Measurements from ENCODE around the gene ABCF2.

Gene ABCF2

DNA sequence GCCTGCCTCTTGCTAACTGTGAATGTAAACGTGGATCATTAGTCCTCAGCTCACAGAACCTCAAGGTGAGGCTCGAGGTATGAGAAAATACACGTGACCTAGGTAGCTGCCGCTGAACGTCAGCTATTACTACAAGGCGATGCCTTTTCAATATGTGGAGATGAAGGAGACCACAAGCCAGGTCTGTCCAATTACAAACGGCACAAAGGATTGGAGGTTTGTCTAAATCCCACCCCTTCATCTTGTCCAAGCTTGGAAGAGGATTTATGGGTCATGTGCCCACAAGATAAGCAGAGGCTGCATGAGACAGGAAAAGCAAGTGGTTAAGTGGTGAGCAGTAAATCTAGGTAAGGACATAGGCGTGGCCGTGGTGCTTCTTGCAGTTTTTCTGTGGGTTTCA lies 20.1 kb downstream of the ABCF2 start:
- H3K27ac ChIP-seq = no peak overlapping the region
- no peak for TF ChIP-seq CTCF (conservative IDR thresholded peaks at IDR 0.05)

GRCh38 chr7:151205730-151206129 lies 21.3 kb downstream of the ABCF2 start:
- H3K27ac ChIP-seq = no peak overlapping the region
- no peak for TF ChIP-seq CTCF (conservative IDR thresholded peaks at IDR 0.05)

- no peak overlapping the region for H3K27ac ChIP-seq
- TF ChIP-seq CTCF (conservative IDR thresholded peaks at IDR 0.05) = no peak
These were observed 22.5 kb downstream of the ABCF2 start for GRCh38 chr7:151204383-151205032.

GRCh38 chr7:151202836-151203235 lies 24.2 kb downstream of the ABCF2 start:
- no peak overlapping the region for H3K27ac ChIP-seq
- TF ChIP-seq CTCF (conservative IDR thresholded peaks at IDR 0.05) = no peak

DNA sequence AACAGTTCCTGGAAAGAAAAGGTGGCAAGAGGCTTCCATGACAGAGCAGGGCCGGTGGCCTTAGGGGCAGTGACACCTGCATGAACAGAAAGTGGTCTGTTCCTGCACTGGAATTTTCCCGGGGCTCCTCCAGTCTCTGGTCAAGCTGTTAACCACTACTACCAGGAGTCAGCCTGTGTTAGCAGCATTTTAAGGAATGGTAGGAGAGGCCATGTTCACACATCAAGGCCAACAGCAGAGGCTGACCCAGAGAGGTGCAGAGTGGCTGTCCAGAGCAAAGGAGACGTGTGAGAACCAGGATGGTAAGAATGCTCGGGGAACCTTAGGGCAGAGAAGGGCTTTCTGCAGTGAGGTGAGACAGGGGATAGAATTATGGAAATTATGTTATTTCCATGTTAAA lies 25.3 kb downstream of the ABCF2 start:
- TF ChIP-seq CTCF (conservative IDR thresholded peaks at IDR 0.05) = no peak
- no peak overlapping the region for H3K27ac ChIP-seq

DNA sequence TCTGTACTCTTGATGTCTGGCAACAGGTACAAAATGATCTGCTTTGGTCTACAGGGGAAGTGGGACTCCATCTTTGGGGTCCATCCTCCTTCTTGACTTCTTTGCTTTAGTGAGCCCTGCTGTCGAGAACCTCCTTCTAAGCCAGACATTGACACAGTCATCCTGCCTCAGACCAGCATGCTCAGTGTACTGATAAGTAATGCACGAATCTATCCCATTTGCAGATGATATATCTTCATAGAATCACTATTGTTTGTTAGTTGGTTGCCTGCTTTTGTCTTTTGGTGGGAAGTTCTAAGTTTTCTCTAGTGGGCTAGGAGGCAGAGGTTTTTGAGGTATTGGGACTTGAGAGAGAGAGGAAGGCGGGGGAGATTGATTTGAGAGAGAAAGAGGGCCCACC lies 25.7 kb downstream of the ABCF2 start:
- no peak overlapping the region for H3K27ac ChIP-seq
- no peak for TF ChIP-seq CTCF (conservative IDR thresholded peaks at IDR 0.05)

GRCh38 chr7:151198945-151199848 lies 27.8 kb downstream of the ABCF2 start:
- no peak for TF ChIP-seq CTCF (conservative IDR thresholded peaks at IDR 0.05)
- H3K27ac ChIP-seq = no peak overlapping the region
